GM19468 (cell line): Measurements from ENCODE around the gene RPL14.

Experiments used
- ATAC-seq: cut with Tn5 transposase; IDR thresholded peaks from one replicate; pipeline ENCODE4 v1.9.1; 2021; ENCODE audit warnings: mild to moderate bottlenecking, moderate library complexity, moderate number of reproducible peaks; ENCODE audit not compliant: unreplicated experiment; ENCODE audit errors: extremely low read depth

Gene RPL14

DNA sequence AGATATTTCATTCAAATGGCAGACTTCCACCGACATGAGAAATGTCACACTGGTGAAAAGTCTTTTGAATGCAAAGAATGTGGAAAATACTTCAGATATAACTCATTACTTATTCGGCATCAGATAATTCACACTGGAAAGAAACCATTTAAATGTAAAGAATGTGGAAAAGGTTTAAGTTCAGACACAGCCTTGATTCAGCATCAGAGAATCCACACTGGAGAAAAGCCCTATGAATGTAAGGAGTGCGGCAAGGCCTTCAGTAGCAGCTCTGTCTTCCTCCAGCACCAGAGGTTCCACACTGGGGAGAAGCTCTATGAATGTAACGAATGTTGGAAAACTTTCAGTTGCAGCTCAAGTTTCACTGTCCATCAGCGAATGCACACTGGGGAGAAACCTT lies 59.1 kb downstream of the RPL14 start:
- ATAC-seq = no peak

DNA sequence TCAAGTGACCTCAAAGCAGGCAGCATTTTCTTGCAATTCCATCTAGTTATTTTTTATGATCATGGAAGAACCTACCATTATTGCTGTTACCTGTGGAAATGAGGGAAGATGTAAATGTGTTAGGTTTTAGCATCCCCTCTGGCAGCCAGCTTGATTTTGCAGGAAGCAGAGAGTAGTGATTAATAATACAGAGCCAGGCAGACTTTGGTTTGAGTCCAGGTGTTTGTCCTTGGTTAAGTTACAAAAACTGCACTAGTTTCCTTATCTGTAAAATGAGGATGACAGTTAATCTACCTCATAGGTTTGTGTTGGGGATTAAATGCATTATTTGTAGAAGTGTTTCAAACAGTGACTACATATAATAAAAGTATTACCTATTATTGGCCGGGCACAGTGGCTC lies 60.9 kb downstream of the RPL14 start:
- ATAC-seq = no peak
